Left renal cortex interstitium (tissue), 4 donors: ENCODE data around the gene SLC6A9. TPM values are rescaled to one million over a fixed set of nuclear protein-coding genes. Genes with fewer than 3 reads are reported as not detected.

Source experiments
- DNase-seq, 4 donors: peaks; one replicate each; pipeline ENCODE4 v3.0.0-alpha.2; 2013; ENCODE audit warnings: low read depth in 4 of 4, low spot score in 2 of 4, missing footprints in 1 of 4
- polyA plus RNA-seq, 4 donors: library from polyadenylated mRNA; unstranded; fragments of 120-200 nt; gene quantifications; one replicate each; pipeline ENCODE4 v1.2.1, GENCODE V29; 2013; ENCODE audit not compliant: insufficient read length in 4 of 4

The SLC6A9 gene
- polyA plus RNA-seq, 4 donors: 5.6 to 8.8 (median 6.9) TPM

- DNase-seq: no peak
Observed at GRCh38 chr1:43953361-43953760, 77.9 kb downstream of the SLC6A9 start.

DNA sequence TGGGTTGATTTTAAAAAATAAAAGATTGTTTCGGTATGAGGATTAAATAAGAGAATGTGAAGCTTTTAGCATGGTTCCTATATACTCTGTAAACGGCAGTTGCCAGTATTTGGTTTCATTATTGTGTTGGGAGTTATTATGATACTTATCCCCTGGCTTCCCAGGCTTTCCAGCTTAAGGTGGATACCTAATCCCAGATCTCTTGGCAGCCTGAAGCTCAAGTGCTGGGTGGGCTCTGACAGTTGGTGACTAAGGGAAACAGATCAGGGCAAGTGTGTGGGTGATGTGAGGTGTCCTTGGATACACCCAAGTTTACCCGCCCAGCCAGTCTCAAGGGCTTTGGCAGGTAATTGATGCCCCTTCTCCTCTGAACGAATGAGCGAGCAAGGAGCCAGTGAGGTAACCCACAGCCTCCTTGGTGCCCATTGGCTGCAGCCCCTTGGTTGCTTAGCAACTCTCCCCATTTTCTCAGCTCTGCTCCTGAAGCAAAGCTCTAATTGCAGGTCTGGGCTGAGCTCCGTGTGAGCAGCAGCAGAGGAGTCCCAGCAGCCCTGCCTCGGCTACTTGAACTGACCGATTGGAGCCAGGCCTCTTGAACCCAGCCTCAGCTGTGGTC lies 78.4 kb downstream of the SLC6A9 start:
- DNase-seq: no peak

DNA sequence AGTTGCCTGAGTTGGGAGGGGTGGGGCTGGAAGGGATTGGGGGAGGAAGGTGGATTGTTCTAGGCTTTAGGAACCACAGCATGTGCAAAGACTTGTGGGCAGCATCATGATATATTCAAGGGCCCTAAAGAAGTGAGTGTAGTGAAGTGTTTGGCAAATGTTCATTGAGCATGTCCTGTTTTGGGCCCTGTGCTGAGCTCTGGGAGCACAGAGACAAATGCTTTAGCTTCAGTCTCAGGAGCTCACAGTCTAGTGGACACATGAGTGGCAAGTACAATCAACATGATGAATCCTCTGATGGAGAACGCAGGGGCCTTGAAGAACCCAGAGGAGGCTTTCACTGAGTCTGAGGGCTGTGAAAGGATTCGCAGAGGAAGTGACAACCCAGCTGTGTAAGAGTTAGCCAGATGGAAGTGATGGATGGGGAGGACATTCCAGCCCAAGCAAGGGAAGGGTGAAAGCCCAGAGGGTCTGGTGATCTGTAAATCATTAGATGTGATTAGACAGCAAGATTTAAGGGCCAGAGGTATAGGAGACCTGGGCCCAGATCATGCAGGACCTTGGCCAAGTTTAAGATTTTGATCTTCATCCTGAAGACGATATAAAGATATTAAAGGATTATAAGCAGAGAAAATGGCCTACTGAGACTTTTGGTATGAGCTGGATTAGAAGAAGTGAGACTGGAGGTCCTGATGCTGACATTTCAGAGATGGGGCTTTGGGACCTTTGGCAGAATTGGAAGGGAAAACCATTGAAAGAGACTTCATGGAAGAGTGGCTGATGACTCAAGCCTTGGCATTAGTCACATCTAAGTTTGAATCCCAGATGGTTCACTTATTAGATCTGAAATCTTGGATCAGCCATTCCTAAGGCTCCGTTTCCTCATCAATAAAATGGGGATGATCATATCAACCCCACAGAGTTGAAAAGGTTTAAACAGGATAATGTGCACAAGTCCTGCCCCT lies 80.0 kb downstream of the SLC6A9 start:
- DNase-seq: no peak

DNA sequence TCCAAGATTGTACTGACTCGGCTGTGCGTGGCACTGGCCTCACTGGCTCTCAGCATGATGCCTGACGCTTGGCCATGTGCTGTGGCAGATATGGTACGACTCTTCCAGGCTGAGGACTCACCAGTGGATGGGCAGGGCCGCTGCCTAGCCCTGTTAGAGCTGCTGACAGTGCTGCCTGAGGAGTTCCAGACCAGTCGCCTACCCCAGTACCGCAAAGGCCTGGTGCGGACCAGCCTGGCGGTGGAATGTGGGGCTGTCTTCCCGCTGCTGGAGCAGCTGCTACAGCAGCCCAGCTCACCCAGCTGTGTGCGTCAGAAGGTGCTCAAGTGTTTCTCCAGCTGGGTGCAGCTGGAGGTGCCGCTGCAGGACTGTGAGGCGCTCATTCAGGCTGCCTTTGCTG lies 81.6 kb downstream of the SLC6A9 start:
- no peak for DNase-seq

DNA sequence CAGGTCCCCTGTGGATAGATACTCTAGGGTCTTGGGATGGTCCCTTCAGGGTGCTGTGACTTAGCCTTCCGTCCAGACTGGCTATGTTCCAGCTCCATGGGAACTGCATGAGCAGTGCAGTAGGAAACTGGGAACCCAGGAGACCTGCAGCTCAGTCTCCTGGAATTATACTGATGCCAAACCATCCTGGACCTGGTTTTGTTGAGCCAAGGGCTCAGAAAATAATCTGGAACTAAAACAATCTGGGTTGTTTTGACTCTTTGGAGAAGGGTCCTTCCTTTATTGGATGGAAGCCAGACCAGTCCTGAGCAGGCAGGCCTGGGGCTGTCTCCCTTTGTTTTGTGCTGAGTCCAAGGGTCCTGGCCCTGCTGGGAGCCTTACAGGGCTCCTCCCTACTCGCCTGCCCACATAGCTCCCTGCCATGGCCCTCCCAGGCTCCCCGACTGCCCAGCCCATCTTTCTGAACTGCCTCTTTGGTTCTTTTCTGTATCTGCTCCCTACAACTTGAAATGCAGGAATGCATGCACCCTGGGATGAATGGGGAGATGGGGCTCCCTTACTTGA lies 83.3 kb downstream of the SLC6A9 start:
- DNase-seq: no peak

- no peak for DNase-seq
Observed at GRCh38 chr1:43947061-43947873, 84.0 kb downstream of the SLC6A9 start.

Other genes with a start within 250 kb of the SLC6A9 start
- 1 to 10 TPM; 1.2 to 2.4 (median 1.9) TPM for gene ARTN, start 97.7 kb downstream of the SLC6A9 start, polyA plus RNA-seq
- 10 to 100 TPM; 32.2 to 48.9 (median 39.3) TPM for gene IPO13, start 84.5 kb downstream of the SLC6A9 start, polyA plus RNA-seq
- gene DPH2, start 61.5 kb downstream of the SLC6A9 start, polyA plus RNA-seq: 10 to 100 TPM; 20.8 to 24.9 (median 22.9) TPM
- 100 to 1,000 TPM; 146 to 165 (median 151) TPM for gene ATP6V0B, start 56.5 kb downstream of the SLC6A9 start, polyA plus RNA-seq
- gene B4GALT2, start 52.3 kb downstream of the SLC6A9 start, polyA plus RNA-seq: 10 to 100 TPM; 37.3 to 58.4 (median 42.3) TPM
- gene CCDC24, start 39.9 kb downstream of the SLC6A9 start, polyA plus RNA-seq: 10 to 100 TPM; 13.2 to 30.1 (median 23.5) TPM
- gene KLF17, start 87.4 kb upstream of the SLC6A9 start, polyA plus RNA-seq: under 1 TPM in 1 of 4 donors, not detected in 3; 0.03 TPM
- gene KLF18, start 110.2 kb upstream of the SLC6A9 start, polyA plus RNA-seq: not detected
- gene DMAP1, start 182.0 kb upstream of the SLC6A9 start, polyA plus RNA-seq: 10 to 100 TPM; 53.2 to 74.3 (median 61.3) TPM